ENCODE data around the gene ISYNA1.

- TF ChIP-seq CTCF (IDR thresholded peaks at IDR 0.05) (no peak), CHD4 (IDR thresholded peaks at IDR 0.05; ENCODE audit: borderline replicate concordance) (no peak), RFX5 (IDR thresholded peaks at IDR 0.05) (no peak), NR3C1 (IDR thresholded peaks at IDR 0.05) (no peak)
Observed at GRCh38 chr19:18427743-18428113, 10.2 kb downstream of the ISYNA1 start.
